Measurements from ENCODE around the gene PIK3C2G. TPM values are rescaled to one million over a fixed set of nuclear protein-coding genes. Genes with fewer than 3 reads are reported as not detected.

Gene PIK3C2G
- polyA plus RNA-seq, 3 donors: not detected

GRCh38 chr12:18644564-18644963 lies 383.2 kb downstream of the PIK3C2G start:
- Mint-ChIP-seq H3K4me1 (no peaks in the 10 kb centered on the region), H3K27me3 (ENCODE audit: low read depth in 3 of 3) (peaks cover 0 to 1% (median 0%) of the 10 kb centered on the region in 3 donors), H3K27ac (no peak overlapping the region), H3K36me3 (no peaks in the 10 kb centered on the region), H3K4me3 (no peak overlapping the region), H3K9me3 (peaks cover 0 to 4% (median 0%) of the 10 kb centered on the region in 7 donors)
- H3K9me3 ChIP-seq (replicated peaks in 1 of 2; ENCODE audit: control insufficient read depth in 1 of 2, insufficient read depth in 1 of 2, low read length in 2 of 2): no peaks in the 10 kb centered on the region
- intact Hi-C loops (cut with micrococcal nuclease): no loop called here
- no peaks in the 10 kb centered on the region for H4K20me1 ChIP-seq (ENCODE audit: insufficient read depth, low read length)
- no peak for TF ChIP-seq CTCF (IDR thresholded peaks at IDR 0.05)
- WGBS (ENCODE audit: insufficient coverage): 79% methylated on average over 3 of the region's 3 CpGs
- no peak for DNase-seq
- no peak overlapping the region for H3K9ac ChIP-seq (ENCODE audit: insufficient read depth, low read length, poor library complexity, severe bottlenecking)
- no peak overlapping the region for H3K4me2 ChIP-seq (replicated peaks; ENCODE audit: extremely low read depth, low read length, poor library complexity, severe bottlenecking)
- no peak overlapping the region for H2AFZ ChIP-seq (ENCODE audit: insufficient read depth, low read depth, low read length, poor library complexity, severe bottlenecking)
- H3K27ac ChIP-seq (ENCODE audit: low read depth in 1 of 2, low read length in 2 of 2): no peak overlapping the region
- no peaks in the 10 kb centered on the region for H3K4me1 ChIP-seq (ENCODE audit: control insufficient read depth in 1 of 2, insufficient read depth in 2 of 2, low read length in 2 of 2)
- no peaks in the 10 kb centered on the region for H3K27me3 ChIP-seq (ENCODE audit: control insufficient read depth in 2 of 2, insufficient read depth in 2 of 2, low read length in 2 of 2)
- H3K79me2 ChIP-seq (ENCODE audit: insufficient read depth, low read length): no peaks in the 10 kb centered on the region
- H3K4me3 ChIP-seq (replicated peaks in 1 of 3; ENCODE audit: low read depth in 2 of 3, low read length in 3 of 3): no peak overlapping the region
- no peaks in the 10 kb centered on the region for H3K36me3 ChIP-seq (replicated peaks in 1 of 2; ENCODE audit: control insufficient read depth in 1 of 2, insufficient read depth in 2 of 2, low read length in 2 of 2)

GRCh38 chr12:18646286-18646890 lies 385.1 kb downstream of the PIK3C2G start:
- Histone ChIP-seq H3K27ac (ENCODE audit: low read depth in 1 of 2, low read length in 2 of 2) (no peak overlapping the region), H3K27me3 (ENCODE audit: control insufficient read depth in 2 of 2, insufficient read depth in 2 of 2, low read length in 2 of 2) (no peaks in the 10 kb centered on the region), H3K4me1 (ENCODE audit: control insufficient read depth in 1 of 2, insufficient read depth in 2 of 2, low read length in 2 of 2) (no peaks in the 10 kb centered on the region), H3K4me3 (replicated peaks in 1 of 3; ENCODE audit: low read depth in 2 of 3, low read length in 3 of 3) (no peak overlapping the region), H3K36me3 (replicated peaks in 1 of 2; ENCODE audit: control insufficient read depth in 1 of 2, insufficient read depth in 2 of 2, low read length in 2 of 2) (no peaks in the 10 kb centered on the region), H3K9ac (ENCODE audit: insufficient read depth, low read length, poor library complexity, severe bottlenecking) (no peak overlapping the region), H4K20me1 (ENCODE audit: insufficient read depth, low read length) (no peaks in the 10 kb centered on the region), H2AFZ (ENCODE audit: insufficient read depth, low read depth, low read length, poor library complexity, severe bottlenecking) (no peak overlapping the region), H3K9me3 (replicated peaks in 1 of 2; ENCODE audit: control insufficient read depth in 1 of 2, insufficient read depth in 1 of 2, low read length in 2 of 2) (no peaks in the 10 kb centered on the region), H3K4me2 (replicated peaks; ENCODE audit: extremely low read depth, low read length, poor library complexity, severe bottlenecking) (no peak overlapping the region), H3K79me2 (ENCODE audit: insufficient read depth, low read length) (no peaks in the 10 kb centered on the region)
- Mint-ChIP-seq H3K9me3 (peaks cover 0 to 4% (median 2%) of the 10 kb centered on the region in 7 donors), H3K27ac (no peak overlapping the region), H3K4me1 (no peaks in the 10 kb centered on the region), H3K4me3 (no peak overlapping the region), H3K36me3 (no peaks in the 10 kb centered on the region), H3K27me3 (ENCODE audit: low read depth in 3 of 3) (peaks cover 0 to 3% (median 3%) of the 10 kb centered on the region in 3 donors)
- intact Hi-C loops (cut with micrococcal nuclease): no loop called here
- TF ChIP-seq CTCF (IDR thresholded peaks at IDR 0.05): no peak
- 98% methylated on average over 5 of the region's 6 CpGs for WGBS (ENCODE audit: insufficient coverage)
- DNase-seq: no peak

Data from CD14-positive monocyte (primary cell).